GM08714 (cell line): ENCODE data around the gene CASP6.

Source experiments
- H3K4me3 ChIP-seq: fragments of 200-500 bp; sonication (Bioruptor generic); 2 replicates; pipeline ENCODE4 v1.5.1; 2014; ENCODE audit warnings: mild to moderate bottlenecking, low read length, inconsistent platforms
- ZNF274 ChIP-seq: IDR thresholded peaks from 2 replicates; pipeline ENCODE4 v1.6.1; 2012; ENCODE audit warnings: mild to moderate bottlenecking, low read depth, low read length

Gene CASP6

DNA sequence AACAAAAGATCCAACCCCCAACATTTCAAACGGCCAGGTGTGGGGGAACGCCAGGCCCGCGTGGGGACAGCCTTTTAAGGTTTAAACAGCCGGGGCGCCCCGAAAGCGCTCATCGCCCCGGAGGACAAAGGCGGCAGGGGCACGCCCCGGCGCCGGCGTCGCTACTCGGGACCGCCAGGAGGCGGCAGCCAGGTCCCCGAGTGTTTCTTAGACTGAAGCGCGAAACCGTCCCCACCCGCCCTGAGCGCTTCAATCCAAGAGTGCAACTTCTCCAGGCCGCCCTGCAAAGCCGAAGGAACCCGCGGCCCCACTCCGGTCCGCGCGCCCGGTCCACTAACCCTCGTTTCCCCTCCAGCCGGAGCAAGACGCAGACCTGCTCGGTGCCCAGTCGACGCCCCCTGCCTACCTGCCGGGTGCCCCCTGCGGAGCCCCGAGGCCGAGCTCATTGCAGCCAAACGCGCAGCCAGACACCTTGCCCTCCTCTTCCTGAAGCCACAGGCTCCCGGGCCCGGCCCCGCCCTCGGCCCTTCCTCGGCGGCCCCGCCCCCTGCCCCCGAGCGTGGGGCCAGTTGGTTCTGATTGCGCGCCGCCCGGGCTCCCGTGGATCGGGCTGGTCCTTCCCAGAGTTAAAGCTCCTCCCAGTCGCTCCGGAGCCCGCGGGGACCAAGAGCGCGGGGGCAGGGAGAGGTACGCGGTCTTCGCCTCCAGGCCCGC, at the start of gene CASP6:
Gene CASP6 (minus strand): TSS at position 496 of the 714 bp plus-strand sequence. CDS start 50 bp downstream, at position 446.
- TF ChIP-seq ZNF274: no peak
- peak within 1 kb of the TSS; percentile 78 for H3K4me3 ChIP-seq

GRCh38 chr4:109752525-109752924, 49.3 kb upstream of the CASP6 start:
- no peak overlapping the region for H3K4me3 ChIP-seq
- TF ChIP-seq ZNF274: no peak

DNA sequence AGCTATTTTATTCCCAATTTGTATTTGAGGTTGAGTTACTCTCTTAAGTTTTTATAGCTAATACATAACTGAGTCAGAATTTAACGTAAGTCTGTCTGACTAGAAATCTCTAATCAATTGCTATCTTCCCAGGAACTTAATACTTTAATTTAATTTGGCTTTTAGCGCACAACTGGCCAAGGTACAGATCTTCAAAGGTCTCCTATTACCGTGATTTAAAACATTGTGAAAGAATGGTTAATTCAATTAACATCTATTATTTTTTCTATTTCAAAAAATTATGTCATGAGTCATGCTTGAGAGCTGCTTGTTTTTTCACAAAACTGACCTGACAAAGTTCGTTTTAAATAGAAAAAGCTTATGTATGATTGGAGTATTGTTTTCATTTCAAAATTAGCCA, 48.6 kb upstream of the CASP6 start:
- H3K4me3 ChIP-seq: no peak overlapping the region
- TF ChIP-seq ZNF274: no peak

- no peak for TF ChIP-seq ZNF274
- H3K4me3 ChIP-seq: no peak overlapping the region
Observed at GRCh38 chr4:109750652-109751244, 47.5 kb upstream of the CASP6 start.

- no peak for TF ChIP-seq ZNF274
- no peak overlapping the region for H3K4me3 ChIP-seq
Observed at GRCh38 chr4:109749388-109750082, 46.3 kb upstream of the CASP6 start.

DNA sequence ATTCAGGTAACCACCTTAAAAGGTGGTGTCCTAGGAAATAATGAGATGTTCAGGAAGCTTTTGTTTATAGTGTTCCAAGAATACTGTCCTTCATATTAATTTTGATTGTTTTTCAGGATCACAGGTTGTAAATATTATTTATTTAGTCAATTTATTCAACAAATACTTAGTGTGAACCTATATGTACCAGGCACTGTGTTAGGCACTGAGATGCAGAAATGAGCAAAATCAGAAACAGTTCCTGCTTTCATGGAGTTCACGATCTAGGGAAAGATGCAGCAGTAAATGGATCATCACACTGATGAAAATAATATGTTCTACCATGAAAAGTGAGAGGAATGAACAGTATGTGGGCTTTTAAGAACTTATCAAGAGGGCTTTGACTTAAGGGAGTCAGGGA, 44.9 kb upstream of the CASP6 start:
- no peak overlapping the region for H3K4me3 ChIP-seq
- no peak for TF ChIP-seq ZNF274

DNA sequence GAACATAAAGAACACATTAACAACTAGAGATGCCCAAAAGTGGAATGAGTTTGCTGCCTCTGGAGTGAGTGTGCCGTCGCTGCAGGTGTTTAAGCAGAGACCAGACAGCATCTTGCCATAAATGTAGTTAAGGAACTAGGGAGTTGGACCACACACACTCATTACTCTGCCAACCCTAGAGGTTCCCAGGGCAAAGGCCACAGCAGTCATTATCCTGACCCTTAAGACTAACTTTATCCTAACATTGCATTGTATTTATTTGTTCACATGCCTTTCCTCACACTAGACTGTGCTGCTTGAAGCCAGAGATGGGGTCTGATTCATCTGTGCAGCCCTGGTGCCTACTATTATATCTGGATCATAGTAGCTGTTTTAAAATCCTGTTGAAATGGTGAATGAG, 43.5 kb upstream of the CASP6 start:
- no peak for TF ChIP-seq ZNF274
- no peak overlapping the region for H3K4me3 ChIP-seq

GRCh38 chr4:109745830-109746229, 42.6 kb upstream of the CASP6 start:
- H3K4me3 ChIP-seq: no peak overlapping the region

DNA sequence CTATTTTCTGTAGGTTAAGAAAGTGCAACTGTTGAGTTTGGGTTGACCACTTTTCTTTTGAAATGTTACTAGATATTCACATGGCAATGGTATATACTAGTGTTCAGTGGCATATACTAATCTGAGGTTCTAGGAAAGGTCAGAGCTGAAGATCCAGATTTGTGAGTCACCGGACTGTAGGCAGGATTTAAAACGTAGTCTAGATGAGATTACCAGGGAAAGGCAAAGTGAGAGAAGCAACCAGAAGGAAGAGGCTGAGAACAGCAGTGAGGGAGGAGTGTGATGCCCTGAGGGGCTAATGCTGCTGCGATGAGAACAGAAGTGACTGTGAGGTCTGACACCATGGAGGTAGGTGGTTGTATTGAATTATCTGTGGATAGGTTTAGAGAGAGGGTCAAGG, 36.3 kb upstream of the CASP6 start:
- no peak for TF ChIP-seq ZNF274

More at GRCh38 chr4:109745830-109746229, 42.6 kb upstream of the CASP6 start:
- no peak for TF ChIP-seq ZNF274

GRCh38 chr4:109738104-109738872, 35.0 kb upstream of the CASP6 start:
- no peak for TF ChIP-seq ZNF274
- H3K4me3 ChIP-seq: no peak overlapping the region

More for the DNA sequence above, 36.3 kb upstream of the CASP6 start:
- H3K4me3 ChIP-seq: no peak overlapping the region

- no peak overlapping the region for H3K4me3 ChIP-seq
- no peak for TF ChIP-seq ZNF274
Observed at GRCh38 chr4:109735566-109736365, 32.5 kb upstream of the CASP6 start.

DNA sequence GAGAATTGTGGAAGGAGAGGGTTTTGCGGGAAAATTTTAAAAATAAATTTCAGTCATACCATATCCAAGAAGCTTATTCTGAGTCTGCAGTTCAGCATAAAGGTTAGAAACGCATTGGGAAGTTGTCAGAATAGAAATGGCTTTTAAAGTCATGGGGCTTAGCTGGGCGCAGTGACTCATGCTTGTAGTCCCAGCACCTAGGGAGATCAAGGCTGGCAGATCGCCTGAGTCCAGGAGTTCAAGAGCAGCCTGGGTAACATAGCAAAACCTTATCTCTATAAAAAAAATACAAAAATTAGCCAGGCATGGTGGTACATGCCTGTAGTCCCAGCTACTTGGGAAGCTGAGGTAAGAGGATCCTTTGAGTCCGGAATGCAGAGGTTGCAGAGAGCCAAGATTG, 30.5 kb upstream of the CASP6 start:
- no peak overlapping the region for H3K4me3 ChIP-seq
- TF ChIP-seq ZNF274: no peak

DNA sequence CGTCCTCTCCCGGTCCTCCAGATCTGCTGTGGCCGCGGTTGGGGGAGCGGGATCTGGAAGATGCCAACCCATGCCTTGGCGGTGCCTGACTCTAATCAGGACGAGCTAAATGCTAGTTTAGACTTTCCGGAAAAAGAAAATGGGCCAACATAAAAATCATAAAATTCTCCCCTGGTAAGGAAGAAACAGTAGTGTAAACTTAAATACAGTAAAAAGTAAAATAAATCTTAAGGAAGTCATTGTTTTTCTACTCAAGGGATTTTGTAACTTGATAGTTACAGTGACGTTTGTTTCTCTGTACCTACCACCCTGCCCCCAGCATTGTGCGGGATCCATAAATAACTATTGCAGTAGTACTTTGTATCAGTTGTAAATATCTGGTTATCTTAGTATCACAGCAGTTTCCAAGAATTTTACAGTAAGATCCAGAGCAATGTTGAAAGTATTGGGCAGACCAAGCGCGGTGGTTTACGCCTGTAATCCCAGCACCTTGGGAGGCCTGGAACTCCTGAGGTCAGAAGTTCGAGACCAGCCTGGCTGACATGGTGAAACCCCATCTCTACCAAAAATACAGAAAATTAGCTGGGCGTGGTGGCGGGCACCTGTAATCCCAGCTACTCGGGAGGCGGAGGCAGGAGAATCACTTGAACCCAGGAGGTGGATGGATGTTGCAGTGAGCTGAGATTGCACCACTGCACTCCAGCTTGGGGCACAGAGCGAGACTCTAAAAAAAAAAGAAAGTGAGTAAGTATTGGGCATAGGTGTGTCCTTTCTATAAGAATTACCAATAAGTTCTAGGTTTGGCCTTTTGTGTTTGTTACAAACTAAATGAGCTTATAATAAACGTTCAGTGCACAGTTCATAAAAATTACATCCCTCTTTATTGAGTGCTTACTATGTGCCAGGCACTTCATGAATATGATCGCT, 27.6 kb upstream of the CASP6 start:
- no peak for TF ChIP-seq ZNF274
- H3K4me3 ChIP-seq: peak overlapping the region; percentile 96
